Measurements from ENCODE around the gene CLRN3.

Gene CLRN3

GRCh38 chr10:127836176-127836575 lies 56.6 kb downstream of the CLRN3 start:
- no peak for DNase-seq

GRCh38 chr10:127834791-127835190 lies 58.0 kb downstream of the CLRN3 start:
- no peak for DNase-seq

GRCh38 chr10:127834221-127834620 lies 58.5 kb downstream of the CLRN3 start:
- no peak for DNase-seq

GRCh38 chr10:127833804-127834203 lies 58.9 kb downstream of the CLRN3 start:
- no peak for DNase-seq

GRCh38 chr10:127832501-127832900 lies 60.2 kb downstream of the CLRN3 start:
- DNase-seq, result no peak

- no peak for DNase-seq
These were observed 62.3 kb downstream of the CLRN3 start for GRCh38 chr10:127830414-127830813.
